ENCODE data around the gene CCDC78. TPM values are rescaled to one million over a fixed set of nuclear protein-coding genes. Genes with fewer than 3 reads are reported as not detected.

The CCDC78 gene
- total RNA-seq, 1 experiment from 2014 or later = 22.9 TPM

DNA sequence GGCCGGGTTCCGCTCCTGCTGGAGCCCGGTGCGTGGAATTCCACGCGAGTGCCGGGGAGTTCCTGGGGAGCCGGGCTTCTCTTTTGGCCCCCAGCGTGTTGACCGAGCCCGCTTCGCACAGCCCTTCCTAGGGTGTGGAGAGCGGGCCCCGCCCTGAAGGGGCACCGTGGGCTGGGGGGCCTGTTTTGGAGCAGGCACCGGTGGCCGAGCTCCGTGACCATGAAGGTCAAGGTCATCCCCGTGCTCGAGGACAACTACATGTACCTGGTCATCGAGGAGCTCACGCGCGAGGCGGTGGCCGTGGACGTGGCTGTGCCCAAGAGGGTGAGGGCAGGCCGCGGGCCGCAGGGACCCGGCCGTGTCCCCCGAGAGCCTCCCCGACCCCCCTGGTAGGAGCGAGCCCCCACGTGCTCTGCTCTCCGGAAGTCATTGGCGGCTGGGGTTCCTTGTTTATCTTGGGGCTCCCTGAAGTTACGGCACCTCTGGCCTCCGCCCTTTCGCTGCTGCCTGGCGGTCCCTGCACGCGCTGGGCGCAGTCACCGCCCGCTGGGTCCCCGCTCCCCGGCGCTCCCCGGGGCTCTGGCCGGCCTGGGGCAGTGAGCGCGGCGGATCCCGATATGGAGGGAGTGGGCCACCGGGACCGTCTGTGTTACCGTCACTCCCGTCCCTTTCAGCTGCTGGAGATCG, 1.2 kb upstream of the CCDC78 start (continued):
- no peak for TF ChIP-seq MAX (IDR thresholded peaks at IDR 0.05)
- TF ChIP-seq YY1 (IDR thresholded peaks at IDR 0.05; ENCODE audit: extremely low read depth, insufficient replicate concordance, low read depth, low read length) = no peak
- TF ChIP-seq POLR2A (IDR thresholded peaks at IDR 0.05; ENCODE audit: borderline replicate concordance, extremely low read depth, insufficient read depth, insufficient read length) = peak; percentile 50

DNA sequence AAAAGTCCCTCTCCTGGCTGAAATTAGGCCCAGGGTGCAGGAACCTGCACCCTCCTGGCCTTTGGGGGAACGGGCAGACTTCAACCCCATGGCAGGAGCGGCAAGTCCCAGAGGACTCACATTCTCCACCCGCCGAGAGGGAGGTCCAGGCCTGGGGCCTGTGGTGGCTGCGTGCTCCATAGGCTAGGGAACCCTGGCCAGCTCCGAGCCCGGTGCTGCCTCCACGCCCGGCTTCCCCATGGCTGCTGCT, 130 bp downstream of the CCDC78 start:
- Histone ChIP-seq H3K27ac (ENCODE audit: low read depth, low read length) (peak overlapping the region; percentile 96), H3K4me2 (ENCODE audit: low read length) (peak overlapping the region; percentile 99), H3K36me3 (ENCODE audit: control insufficient read depth in 1 of 2, insufficient read depth in 2 of 2, low read length in 2 of 2) (no peaks in the 10 kb centered on the region), H3K79me2 (ENCODE audit: insufficient read depth, low read length) (peaks cover 26% of the 10 kb centered on the region; the same call in 1 of the 2 replicates), H3K9ac (ENCODE audit: low read length) (peak overlapping the region; percentile 58), H3K4me3 (replicated peaks in 1 of 2; ENCODE audit: low read depth in 1 of 2, low read length in 2 of 2) (peak overlapping the region; percentile 39 to 89), H3K9me2 (ENCODE audit: insufficient read depth) (no peaks in the 10 kb centered on the region), H2AFZ (ENCODE audit: low read depth, low read length, poor library complexity, severe bottlenecking) (no peak overlapping the region), H3K9me3 (ENCODE audit: control insufficient read depth in 1 of 2, insufficient read depth in 1 of 2, low read depth in 1 of 2, low read length in 2 of 2) (no peaks in the 10 kb centered on the region), H3K27me3 (ENCODE audit: insufficient read depth, low read length) (no peaks in the 10 kb centered on the region), H3K4me1 (ENCODE audit: control insufficient read depth in 1 of 2, insufficient read depth in 2 of 2, low read length in 2 of 2) (peaks cover 9 to 52% of the 10 kb centered on the region in 2 experiments), H4K20me1 (ENCODE audit: insufficient read depth) (no peaks in the 10 kb centered on the region)
- no peak for DNase-seq (ENCODE audit: low read depth, low spot score)
- ChIA-PET CTCF (interaction anchor here (0.7 to 2.6 kb wide), 2 partner anchors 10 to 13 kb away, joined by 3 to 11 read pairs; no protein-coding TSS in a partner anchor), RAD21 (ENCODE audit: low non-redundant PET in 1 of 2, low total read pairs in 2 of 2, uncharacterized antibody in 2 of 2, unreplicated experiment in 2 of 2) (no interaction called here), POLR2A (interaction anchor here (0.6 to 3.5 kb wide), 3 partner anchors 11 to 35 kb away, joined by 3 to 20 read pairs (median 12); partner anchors contain the start of genes METRN and MSLN)
- intact Hi-C loops (cut with micrococcal nuclease) = no loop called here
- ATAC-seq = no peak
- no peak for TF ChIP-seq ZNF274 (IDR thresholded peaks at IDR 0.05; ENCODE audit: low read depth, low read length)
- no peak for TF ChIP-seq POLR2A (IDR thresholded peaks at IDR 0.05; ENCODE audit: borderline replicate concordance, extremely low read depth, insufficient read depth, insufficient read length)
- TF ChIP-seq, protein P1, sequence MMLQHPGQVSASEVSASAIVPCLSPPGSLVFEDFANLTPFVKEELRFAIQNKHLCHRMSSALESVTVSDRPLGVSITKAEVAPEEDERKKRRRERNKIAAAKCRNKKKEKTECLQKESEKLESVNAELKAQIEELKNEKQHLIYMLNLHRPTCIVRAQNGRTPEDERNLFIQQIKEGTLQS (IDR thresholded peaks at IDR 0.05) = no peak
- no peak for TF ChIP-seq EZH2phosphoT487 (IDR thresholded peaks at IDR 0.05; ENCODE audit: borderline replicate concordance)
- TF ChIP-seq RAD21 (IDR thresholded peaks at IDR 0.05; ENCODE audit: low read depth) = no peak
- no peak for TF ChIP-seq SP1 (IDR thresholded peaks at IDR 0.05; ENCODE audit: low read depth)
- TF ChIP-seq YY1 (IDR thresholded peaks at IDR 0.05; ENCODE audit: extremely low read depth, insufficient replicate concordance, low read depth, low read length) = no peak
- TF ChIP-seq MAX (IDR thresholded peaks at IDR 0.05) = no peak
- TF ChIP-seq FOSL1 (IDR thresholded peaks at IDR 0.05; ENCODE audit: low read depth) = no peak
- no peak for TF ChIP-seq CEBPB (IDR thresholded peaks at IDR 0.05; ENCODE audit: low read depth)
- TF ChIP-seq TCF7L2 (IDR thresholded peaks at IDR 0.05; ENCODE audit: borderline replicate concordance, extremely low read depth, insufficient read depth, insufficient read length) = no peak
- TF ChIP-seq, protein P2, sequence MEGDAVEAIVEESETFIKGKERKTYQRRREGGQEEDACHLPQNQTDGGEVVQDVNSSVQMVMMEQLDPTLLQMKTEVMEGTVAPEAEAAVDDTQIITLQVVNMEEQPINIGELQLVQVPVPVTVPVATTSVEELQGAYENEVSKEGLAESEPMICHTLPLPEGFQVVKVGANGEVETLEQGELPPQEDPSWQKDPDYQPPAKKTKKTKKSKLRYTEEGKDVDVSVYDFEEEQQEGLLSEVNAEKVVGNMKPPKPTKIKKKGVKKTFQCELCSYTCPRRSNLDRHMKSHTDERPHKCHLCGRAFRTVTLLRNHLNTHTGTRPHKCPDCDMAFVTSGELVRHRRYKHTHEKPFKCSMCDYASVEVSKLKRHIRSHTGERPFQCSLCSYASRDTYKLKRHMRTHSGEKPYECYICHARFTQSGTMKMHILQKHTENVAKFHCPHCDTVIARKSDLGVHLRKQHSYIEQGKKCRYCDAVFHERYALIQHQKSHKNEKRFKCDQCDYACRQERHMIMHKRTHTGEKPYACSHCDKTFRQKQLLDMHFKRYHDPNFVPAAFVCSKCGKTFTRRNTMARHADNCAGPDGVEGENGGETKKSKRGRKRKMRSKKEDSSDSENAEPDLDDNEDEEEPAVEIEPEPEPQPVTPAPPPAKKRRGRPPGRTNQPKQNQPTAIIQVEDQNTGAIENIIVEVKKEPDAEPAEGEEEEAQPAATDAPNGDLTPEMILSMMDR (IDR thresholded peaks at IDR 0.05 in 2 of 3, conservative IDR thresholded peaks at IDR 0.05 in 1 of 3; ENCODE audit: borderline replicate concordance in 1 of 3, insufficient read depth in 1 of 3, low read depth in 2 of 3, low read length in 2 of 3) = no peak
- no TSS peak for BruUV-seq (replicated peaks)

Data from HCT116 (cell line).